Endothelial cell of umbilical vein (primary cell): Measurements from ENCODE around the gene NUDT15. TPM values are rescaled to one million over a fixed set of nuclear protein-coding genes. Genes with fewer than 3 reads are reported as not detected.

Source experiments
- BruUV-seq: library from RNA; stranded (reverse); fragments of 400-500 nt; replicated peaks from 2 replicates; lab custom pipeline; 2021; lab: Mats Ljungman, UMichigan
- CTCF ChIA-PET: fragments of 300-600, 350-600 bp; sonication (Branson Sonifier 250); formaldehyde crosslinking; loops from one replicate; lab custom pipeline; 2021; ENCODE audit warnings: antibody characterized with exemption, inconsistent platforms; lab: Charles Lee
- POLR2A ChIA-PET: fragments of 300-600, 350-600 bp; sonication (Branson Sonifier 250); formaldehyde crosslinking; loops from one replicate; lab custom pipeline; 2021; ENCODE audit warnings: antibody characterized with exemption, inconsistent platforms; lab: Charles Lee
- DNase-seq: peaks from one replicate; pipeline ENCODE4 v3.0.0-alpha.2; 2011; ENCODE audit warnings: low read depth, low spot score
- FAIRE-seq: peaks from 2 replicates; lab custom pipeline; 2011; peaks lifted over from hg19 to GRCh38; lab: Jason Lieb, UNC
- H2AFZ ChIP-seq: 2 replicates; pipeline ENCODE4 v1.6.0; 2012; ENCODE audit warnings: low read depth, low read length, control low read depth, inconsistent platforms
- H3K27ac ChIP-seq: 2 replicates; pipeline ENCODE4 v1.5.1; 2011; ENCODE audit warnings: low read depth, mild to moderate bottlenecking, control low read depth, low read length, moderate library complexity; ENCODE audit not compliant: insufficient read depth
- H3K27me3 ChIP-seq, 2 experiments: 2 replicates each; pipeline versions ENCODE4 v1.6.0 to v1.6.1; 2011; ENCODE audit warnings: low read length in 2 of 2, mixed read lengths in 1 of 2; ENCODE audit not compliant: control insufficient read depth in 2 of 2, insufficient read depth in 2 of 2
- H3K36me3 ChIP-seq, 2 experiments: 2 replicates in 1 of 2; 3 replicates in 1 of 2; pipeline ENCODE4 v1.5.1; 2011; ENCODE audit warnings: low read length in 2 of 2, mild to moderate bottlenecking in 1 of 2, moderate library complexity in 1 of 2; ENCODE audit not compliant: control insufficient read depth in 2 of 2, insufficient read depth in 2 of 2; ENCODE audit errors: extremely low read depth in 1 of 2
- H3K4me1 ChIP-seq: 3 replicates; pipeline ENCODE4 v1.5.1; 2011; ENCODE audit warnings: mild to moderate bottlenecking, low read length; ENCODE audit not compliant: control insufficient read depth, insufficient read depth; ENCODE audit errors: extremely low read depth
- H3K4me2 ChIP-seq: 2 replicates; pipeline ENCODE4 v1.6.1; 2011; ENCODE audit warnings: low read length, control low read depth, mixed read lengths; ENCODE audit not compliant: insufficient read depth
- H3K4me3 ChIP-seq, 3 experiments: fragments of 200-600 bp in 1 of 3; sonication (generic), shearing (Covaris generic) in 1 of 3; replicated peaks in 1 of 3; 2 replicates each; pipeline ENCODE4 v1.5.1; 2011 to 2016; ENCODE audit warnings: control low read depth in 3 of 3, low read length in 3 of 3, mild to moderate bottlenecking in 2 of 3, inconsistent platforms in 1 of 3, low read depth in 1 of 3, moderate library complexity in 1 of 3; ENCODE audit not compliant: insufficient read depth in 1 of 3
- H3K79me2 ChIP-seq: 2 replicates; pipeline ENCODE4 v1.6.0; 2012; ENCODE audit warnings: low read length, inconsistent platforms; ENCODE audit not compliant: control insufficient read depth, insufficient read depth
- H3K9ac ChIP-seq: replicated peaks from 2 replicates; pipeline ENCODE3; 2011; ENCODE audit warnings: low read length, control low read depth; ENCODE audit not compliant: insufficient read depth; ENCODE audit errors: extremely low read depth
- H3K9me1 ChIP-seq: replicated peaks from 3 replicates; pipeline ENCODE4 v1.6.0; 2011; ENCODE audit warnings: mild to moderate bottlenecking, low read length; ENCODE audit not compliant: control insufficient read depth, insufficient read depth; ENCODE audit errors: extremely low read depth
- H3K9me3 ChIP-seq: replicated peaks from 2 replicates; pipeline ENCODE4 v1.5.1; 2012; ENCODE audit warnings: low read length, inconsistent platforms; ENCODE audit not compliant: control insufficient read depth, insufficient read depth
- H4K20me1 ChIP-seq: replicated peaks from 2 replicates; pipeline ENCODE3; 2011; ENCODE audit warnings: mild to moderate bottlenecking, low read length; ENCODE audit not compliant: control insufficient read depth, insufficient read depth; ENCODE audit errors: extremely low read depth
- EZH2 ChIP-seq: IDR thresholded peaks from 2 replicates; pipeline ENCODE4 v1.6.1; 2012; ENCODE audit warnings: borderline replicate concordance, low read depth, mild to moderate bottlenecking, moderate library complexity, low read length, inconsistent platforms; ENCODE audit not compliant: severe bottlenecking
- FOS ChIP-seq: IDR thresholded peaks from 2 replicates; pipeline ENCODE4 v1.6.1; 2011; ENCODE audit warnings: mild to moderate bottlenecking, low read length, moderate library complexity, borderline replicate concordance; ENCODE audit not compliant: insufficient read depth
- GATA2 ChIP-seq: IDR thresholded peaks from 2 replicates; pipeline ENCODE4 v1.7.0; 2011; ENCODE audit warnings: low read depth, mild to moderate bottlenecking, moderate library complexity, mixed read lengths, low read length; ENCODE audit not compliant: insufficient read length, insufficient read depth
- JUN ChIP-seq: IDR thresholded peaks from 2 replicates; pipeline ENCODE4 v1.6.1; 2011; ENCODE audit warnings: borderline replicate concordance, low read depth; ENCODE audit not compliant: insufficient read length, insufficient read depth
- MYC ChIP-seq: IDR thresholded peaks from one replicate; pipeline ENCODE4 v1.6.1; 2011; ENCODE audit warnings: mild to moderate bottlenecking, low read depth, low read length
- POLR2A ChIP-seq: IDR thresholded peaks from 2 replicates; pipeline ENCODE4 v1.6.1; 2012; ENCODE audit warnings: low read depth, mild to moderate bottlenecking, control low read depth, low read length
- POLR2AphosphoS5 ChIP-seq: IDR thresholded peaks from 2 replicates; pipeline ENCODE4 v1.6.1; 2012; ENCODE audit warnings: low read depth, mild to moderate bottlenecking, control low read depth, low read length, moderate library complexity; ENCODE audit not compliant: insufficient read depth
- dilution Hi-C: fragments of 300-500 bp; cut with MboI; formaldehyde crosslinking; loops from one replicate; pipeline ENCODE4 v1.15.0; 2019; ENCODE audit warnings: low sequenced_read_pairs; ENCODE audit not compliant: extremely low pct_ligation_motif_present
- intact Hi-C: fragments of 100-400 bp; cut with micrococcal nuclease; formaldehyde crosslinking; loops from one replicate; pipeline ENCODE4 v1.10.0; 2022
- polyA plus RNA-seq, 4 experiments: library from polyadenylated mRNA; depleted of rRNA in 3 of 4; stranded (reverse) in 3 of 4; unstranded in 1 of 4; fragments of >200 nt; gene quantifications; 2 replicates each; pipeline versions ENCODE4 v1.2.1 to v1.2.3, GENCODE V29; 2011 to 2012; ENCODE audit warnings: missing spikeins in 1 of 4
- total RNA-seq: library from RNA; stranded (reverse); gene quantifications from 2 replicates; pipeline ENCODE4 v1.2.3, GENCODE V29; 2021
- TF ChIP-seq, protein P1 (sequence below), 2 donors: IDR thresholded peaks; 1 replicate in 1 of 2; 2 replicates in 1 of 2; pipeline ENCODE4 v1.5.1; 2011; ENCODE audit warnings: low read length in 2 of 2, mild to moderate bottlenecking in 2 of 2, moderate library complexity in 2 of 2, control low read depth in 1 of 2, inconsistent platforms in 1 of 2, low read depth in 1 of 2; ENCODE audit not compliant: insufficient read depth in 1 of 2; ENCODE audit errors: extremely low read depth in 1 of 2

Gene NUDT15
- total and polyA plus RNA-seq, 2 donors (not counting 3 experiments of a cell fraction or from before 2014, with no cell fraction given) = 13.3 to 21.6 TPM

DNA sequence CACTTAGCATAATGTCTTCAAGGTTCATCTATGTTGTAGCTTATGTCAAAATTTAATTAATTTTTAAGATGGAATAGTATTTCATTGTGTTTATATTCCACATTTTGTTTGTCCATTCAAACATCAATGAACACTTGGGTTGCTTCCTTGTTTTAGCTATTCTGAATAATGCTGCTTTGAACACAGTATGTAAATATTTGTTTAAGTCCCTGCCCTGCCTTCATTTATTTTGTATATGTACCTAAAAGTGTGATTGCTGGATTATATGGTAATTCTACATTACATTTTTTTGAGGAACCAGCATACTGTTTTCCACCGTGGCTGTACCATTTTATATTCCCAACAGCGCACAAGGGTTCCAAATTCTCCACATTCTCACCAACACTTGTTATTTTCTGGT is 18.9 kb upstream of the NUDT15 start:
- Histone ChIP-seq H3K9ac (no peak overlapping the region), H3K36me3 (no peaks in the 10 kb centered on the region), H3K27ac (no peak overlapping the region), H3K9me3 (no peaks in the 10 kb centered on the region), H3K9me1 (no peaks in the 10 kb centered on the region), H3K27me3 (no peaks in the 10 kb centered on the region), H3K79me2 (no peaks in the 10 kb centered on the region), H3K4me3 (no peak overlapping the region), H3K4me1 (no peaks in the 10 kb centered on the region), H3K4me2 (no peak overlapping the region), H2AFZ (no peak overlapping the region), H4K20me1 (no peaks in the 10 kb centered on the region)
- FAIRE-seq (no peak), DNase-seq (no peak)
- CTCF ChIA-PET = no interaction called here
- intact Hi-C loops = no loop called here
- no TSS peak for BruUV-seq
- dilution Hi-C loops = no loop called here
- POLR2A ChIA-PET = no interaction called here
- no peak for TF ChIP-seq FOS
- TF ChIP-seq, protein P1, sequence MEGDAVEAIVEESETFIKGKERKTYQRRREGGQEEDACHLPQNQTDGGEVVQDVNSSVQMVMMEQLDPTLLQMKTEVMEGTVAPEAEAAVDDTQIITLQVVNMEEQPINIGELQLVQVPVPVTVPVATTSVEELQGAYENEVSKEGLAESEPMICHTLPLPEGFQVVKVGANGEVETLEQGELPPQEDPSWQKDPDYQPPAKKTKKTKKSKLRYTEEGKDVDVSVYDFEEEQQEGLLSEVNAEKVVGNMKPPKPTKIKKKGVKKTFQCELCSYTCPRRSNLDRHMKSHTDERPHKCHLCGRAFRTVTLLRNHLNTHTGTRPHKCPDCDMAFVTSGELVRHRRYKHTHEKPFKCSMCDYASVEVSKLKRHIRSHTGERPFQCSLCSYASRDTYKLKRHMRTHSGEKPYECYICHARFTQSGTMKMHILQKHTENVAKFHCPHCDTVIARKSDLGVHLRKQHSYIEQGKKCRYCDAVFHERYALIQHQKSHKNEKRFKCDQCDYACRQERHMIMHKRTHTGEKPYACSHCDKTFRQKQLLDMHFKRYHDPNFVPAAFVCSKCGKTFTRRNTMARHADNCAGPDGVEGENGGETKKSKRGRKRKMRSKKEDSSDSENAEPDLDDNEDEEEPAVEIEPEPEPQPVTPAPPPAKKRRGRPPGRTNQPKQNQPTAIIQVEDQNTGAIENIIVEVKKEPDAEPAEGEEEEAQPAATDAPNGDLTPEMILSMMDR (IDR thresholded peaks at IDR 0.05; ENCODE audit: extremely low read depth in 1 of 2, insufficient read depth in 1 of 2, low read depth in 1 of 2, low read length in 2 of 2) = no peak
- no peak for TF ChIP-seq POLR2AphosphoS5
- TF ChIP-seq GATA2 = no peak
- TF ChIP-seq MYC = no peak
- TF ChIP-seq EZH2 = no peak
- TF ChIP-seq POLR2A = no peak
- no peak for TF ChIP-seq JUN
